ENCODE data around the gene RALGPS2.

Gene RALGPS2

GRCh38 chr1:178927003-178927402, 202.0 kb downstream of the RALGPS2 start:
- DNase-seq: no peak

DNA sequence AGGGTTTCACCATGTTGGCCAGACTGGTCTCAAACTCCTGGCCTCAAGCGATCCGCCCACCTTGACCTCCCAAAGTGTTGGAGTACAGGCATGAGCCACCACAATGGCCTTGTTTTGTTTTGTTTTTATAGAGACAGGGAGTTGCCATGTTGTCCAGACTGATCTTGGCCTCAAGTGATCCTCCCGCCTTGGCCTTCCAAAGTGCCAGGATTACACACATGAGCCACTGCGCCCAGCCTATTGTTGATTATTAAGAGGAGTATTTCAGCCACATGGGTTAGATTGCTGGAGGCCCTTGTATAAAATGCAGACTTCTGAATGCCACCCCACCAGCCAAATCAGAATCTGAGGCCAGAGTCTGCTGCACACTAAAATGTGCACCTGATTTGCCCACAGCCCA, 203.0 kb downstream of the RALGPS2 start:
- DNase-seq: no peak

GRCh38 chr1:178928976-178929375, 203.9 kb downstream of the RALGPS2 start:
- DNase-seq: no peak

DNA sequence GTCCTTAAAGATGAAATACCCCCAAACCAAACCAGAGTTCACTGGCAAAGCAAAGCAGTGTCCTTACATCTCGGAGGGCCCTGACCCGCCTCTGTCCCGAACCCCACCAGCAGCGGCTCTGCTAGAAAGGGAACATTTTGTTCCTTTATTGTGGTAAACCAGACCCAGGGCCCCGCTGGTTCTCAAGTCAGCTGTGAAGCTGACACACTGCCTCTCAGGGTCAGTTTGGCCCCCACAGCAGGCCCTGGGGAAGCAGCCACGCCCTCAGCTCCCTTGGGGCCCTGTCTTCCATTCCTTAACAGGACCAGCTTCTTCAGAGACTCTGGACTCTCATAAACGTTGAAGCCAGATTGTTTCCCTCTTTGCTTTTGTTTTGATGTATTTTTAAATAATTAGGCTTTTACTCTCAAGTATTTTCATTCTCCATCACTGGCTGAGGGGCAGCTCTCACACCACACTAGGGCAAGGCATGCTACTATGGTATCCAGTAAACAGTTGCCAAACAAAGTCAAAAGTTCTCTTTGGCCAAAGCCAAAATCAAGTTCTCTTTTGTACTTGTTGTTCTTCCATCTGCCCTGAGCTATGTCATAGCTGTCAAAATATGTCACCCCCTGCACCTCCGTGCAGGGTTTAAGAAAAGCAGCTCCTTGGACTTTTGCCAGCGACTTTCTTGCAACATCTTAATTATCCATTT, 207.0 kb downstream of the RALGPS2 start:
- DNase-seq: peak in 1 of 2 donors; percentile 36

DNA sequence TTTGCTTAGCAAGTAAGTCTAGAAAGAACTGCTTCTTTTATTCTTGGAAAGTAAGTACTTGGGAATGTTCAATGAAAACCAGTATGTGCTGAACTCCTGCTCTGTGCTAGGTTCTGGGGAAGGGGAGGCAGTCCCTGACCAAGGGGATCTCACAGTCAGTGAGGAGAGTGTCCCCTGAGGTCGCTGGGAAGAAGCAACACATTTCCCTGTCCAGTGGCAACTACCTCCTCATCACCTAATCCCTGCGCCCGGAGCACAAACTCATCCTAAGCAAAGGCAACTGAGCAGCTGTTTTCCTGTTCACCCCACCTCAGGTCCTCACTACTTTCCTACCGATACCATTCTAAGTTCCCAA, 207.5 kb downstream of the RALGPS2 start:
- no peak for DNase-seq

DNA sequence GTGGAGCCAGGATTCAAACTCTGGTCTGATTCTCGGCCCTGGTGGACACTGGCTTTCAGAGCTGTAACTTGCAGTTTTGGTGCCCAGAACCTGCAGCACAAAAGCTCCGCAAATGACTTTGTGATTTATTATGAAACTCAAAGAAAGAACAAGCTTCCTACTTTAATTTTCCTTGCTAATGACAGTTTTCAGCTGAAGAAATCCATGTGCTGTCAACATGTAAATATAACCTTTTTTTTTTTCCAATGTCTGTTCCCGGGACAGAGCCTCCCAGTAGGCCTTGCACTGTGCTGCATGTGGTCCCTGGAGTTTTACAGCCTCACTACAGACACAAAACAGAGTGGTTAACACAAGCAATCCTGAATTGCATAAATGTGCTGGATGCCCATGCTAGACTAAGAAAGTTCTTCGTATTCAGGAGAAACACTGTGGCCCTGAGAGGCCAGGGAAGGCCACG, 208.1 kb downstream of the RALGPS2 start:
- DNase-seq: no peak

- DNase-seq: no peak
Measured at GRCh38 chr1:178933709-178934490, 208.9 kb downstream of the RALGPS2 start.

GRCh38 chr1:178934546-178934945, 209.5 kb downstream of the RALGPS2 start:
- DNase-seq: no peak

- no peak for DNase-seq
Measured at GRCh38 chr1:178935610-178936009, 210.6 kb downstream of the RALGPS2 start.

- no peak for DNase-seq
Measured at GRCh38 chr1:178937695-178938094, 212.7 kb downstream of the RALGPS2 start.

GRCh38 chr1:178938101-178938958, 213.3 kb downstream of the RALGPS2 start:
- no peak for DNase-seq

DNA sequence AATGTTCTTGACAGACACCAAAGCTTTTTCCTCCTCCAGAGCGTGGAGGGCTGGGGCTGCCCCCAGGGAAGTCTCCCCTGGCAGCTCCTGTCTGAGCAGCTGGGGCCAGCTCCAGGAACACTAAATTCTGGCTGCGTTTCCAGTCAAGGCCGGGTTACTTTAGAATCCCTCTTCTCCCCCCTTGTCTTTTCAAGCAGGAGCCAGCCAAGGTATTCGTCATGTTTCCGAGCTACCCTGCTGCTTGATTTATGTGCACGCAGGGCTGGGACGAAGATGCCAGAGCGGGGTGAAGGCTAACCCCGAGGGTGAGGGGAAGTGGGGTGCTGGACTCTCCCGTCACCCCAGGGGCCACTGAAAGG, 213.9 kb downstream of the RALGPS2 start:
- DNase-seq: no peak

- no peak for DNase-seq
Measured at GRCh38 chr1:178939338-178940067, 214.5 kb downstream of the RALGPS2 start.

GRCh38 chr1:178940068-178940765, 215.2 kb downstream of the RALGPS2 start:
- no peak for DNase-seq

- no peak for DNase-seq
Measured at GRCh38 chr1:178941261-178941689, 216.2 kb downstream of the RALGPS2 start.

- DNase-seq: no peak
Measured at GRCh38 chr1:178941849-178942248, 216.8 kb downstream of the RALGPS2 start.

DNA sequence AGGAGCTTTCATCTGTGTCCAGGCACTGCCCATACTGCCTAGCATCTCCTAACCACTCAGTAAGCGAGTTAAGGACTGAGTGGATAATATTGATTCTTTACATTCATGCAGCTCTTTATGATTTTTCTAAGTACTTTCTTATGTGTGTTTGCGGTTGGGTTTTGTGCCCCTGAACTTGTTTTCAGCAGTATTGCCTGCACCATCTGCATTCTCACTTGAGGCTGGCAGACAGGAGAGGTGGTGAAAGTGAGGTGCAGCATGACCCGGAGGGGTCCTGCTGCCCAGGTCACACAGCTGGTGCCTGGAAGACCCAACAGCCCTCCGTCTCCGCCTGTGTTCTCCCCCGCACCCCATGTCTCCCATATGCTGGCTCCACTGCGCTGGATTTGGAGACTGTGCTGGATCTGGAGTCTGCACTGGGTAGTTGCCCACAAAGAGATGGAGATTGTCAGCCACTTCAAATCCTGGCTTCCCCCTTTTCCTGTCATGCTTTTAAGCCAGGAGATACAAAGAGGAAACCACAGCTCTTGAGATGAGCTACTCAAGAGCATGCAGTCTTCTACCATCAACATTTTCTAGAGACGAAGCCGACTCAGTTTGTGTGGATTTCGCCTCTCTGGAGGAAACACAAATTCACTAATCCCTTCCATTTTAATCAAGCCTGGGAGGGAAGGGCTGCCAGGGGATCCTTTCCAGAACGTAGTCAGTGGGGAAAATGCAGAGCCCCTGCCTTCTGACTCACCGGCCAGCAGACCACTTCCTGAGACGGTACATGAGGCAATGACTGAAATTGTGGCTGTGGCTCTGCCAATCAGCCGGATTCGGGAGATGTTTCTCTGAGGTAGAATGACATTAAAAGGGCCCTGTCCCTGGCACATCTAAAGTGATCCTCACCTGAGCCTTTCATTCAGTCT, 217.5 kb downstream of the RALGPS2 start:
- DNase-seq: no peak

DNA sequence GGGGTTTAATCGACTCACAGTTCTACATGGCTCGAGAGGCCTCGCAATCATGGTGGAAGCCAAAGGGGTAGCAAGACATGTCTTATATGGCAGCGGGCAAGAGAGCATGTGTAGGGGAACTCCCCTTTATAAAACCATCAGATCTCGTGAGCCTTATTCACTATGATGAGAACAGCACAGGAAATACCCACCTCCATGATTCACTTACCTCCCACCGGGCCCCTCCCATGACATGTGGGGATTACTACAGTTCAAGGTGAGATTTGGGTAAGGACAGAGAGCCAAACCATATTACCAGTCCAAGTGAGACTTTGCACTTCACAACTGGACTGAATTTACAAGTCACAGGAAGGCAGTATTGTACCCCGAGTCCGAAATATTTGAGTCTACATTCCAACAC, 219.7 kb downstream of the RALGPS2 start:
- DNase-seq: no peak

DNA sequence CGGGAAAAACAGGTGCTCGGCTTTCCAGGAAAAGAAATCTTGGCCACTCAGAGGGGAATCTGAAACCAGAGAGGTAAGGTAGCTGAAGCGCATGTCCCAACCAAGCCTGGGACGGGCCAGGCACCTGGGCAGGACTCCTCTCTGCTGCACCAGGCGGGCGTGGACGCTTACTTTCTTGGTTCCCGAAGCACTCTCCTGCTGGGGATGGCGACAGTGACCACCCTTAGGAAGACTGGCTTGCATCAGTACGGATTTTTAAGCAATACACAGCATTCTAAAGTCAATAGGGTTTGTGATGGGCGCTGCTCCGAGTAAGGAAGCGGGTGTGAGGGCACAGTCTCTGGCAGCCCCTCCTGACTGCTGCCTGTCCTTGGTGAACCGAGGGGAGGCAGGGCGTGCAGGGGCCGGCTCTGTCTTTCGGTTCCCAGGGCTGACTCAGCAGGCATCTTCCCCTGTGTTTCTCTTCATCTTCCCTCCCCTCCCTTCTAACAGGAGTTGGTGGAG, 220.8 kb downstream of the RALGPS2 start:
- DNase-seq: no peak

DNA sequence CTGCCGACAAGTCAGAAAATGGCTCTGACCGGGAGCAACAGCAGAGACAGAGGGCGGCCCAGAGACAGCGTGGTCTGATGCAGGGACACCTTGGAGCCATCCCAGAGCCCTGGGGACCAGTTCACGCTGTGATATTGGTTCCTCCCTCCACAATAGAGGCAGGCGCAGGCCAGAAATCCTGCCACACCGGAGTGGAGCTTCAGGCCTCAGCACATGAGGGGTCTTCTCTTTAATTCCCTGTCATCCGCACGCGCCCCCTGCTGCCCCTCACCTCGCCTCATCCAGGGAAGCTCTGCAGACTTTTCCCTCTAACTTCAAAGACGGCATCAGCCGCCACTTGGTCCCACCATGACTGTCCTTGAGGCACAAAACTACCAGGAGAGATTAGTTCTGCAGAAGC, 221.4 kb downstream of the RALGPS2 start:
- no peak for DNase-seq
